ELR (cell line): ENCODE data around the gene ITGAE.
"Not testable (repeated sequence)": the region's sequence is repeated elsewhere in the genome, so short reads cannot be mapped to it uniquely, and the experiment has no call there.

Experiments
- DNase-seq: peaks from one replicate; pipeline ENCODE4 v3.0.0-alpha.2; 2015; ENCODE audit warnings: low read depth

The ITGAE gene

GRCh38 chr17:3795390-3796102 lies 5.4 kb downstream of the ITGAE start:
- no peak for DNase-seq

- peak; percentile 79 for DNase-seq
Measured at GRCh38 chr17:3794557-3795389, 6.2 kb downstream of the ITGAE start.

- not testable (repeated sequence) for DNase-seq
Measured at GRCh38 chr17:3794152-3794551, 6.8 kb downstream of the ITGAE start.

- DNase-seq = not testable (repeated sequence)
Measured at GRCh38 chr17:3793258-3793657, 7.7 kb downstream of the ITGAE start.

- DNase-seq = no peak
Measured at GRCh38 chr17:3792481-3792880, 8.5 kb downstream of the ITGAE start.

DNA sequence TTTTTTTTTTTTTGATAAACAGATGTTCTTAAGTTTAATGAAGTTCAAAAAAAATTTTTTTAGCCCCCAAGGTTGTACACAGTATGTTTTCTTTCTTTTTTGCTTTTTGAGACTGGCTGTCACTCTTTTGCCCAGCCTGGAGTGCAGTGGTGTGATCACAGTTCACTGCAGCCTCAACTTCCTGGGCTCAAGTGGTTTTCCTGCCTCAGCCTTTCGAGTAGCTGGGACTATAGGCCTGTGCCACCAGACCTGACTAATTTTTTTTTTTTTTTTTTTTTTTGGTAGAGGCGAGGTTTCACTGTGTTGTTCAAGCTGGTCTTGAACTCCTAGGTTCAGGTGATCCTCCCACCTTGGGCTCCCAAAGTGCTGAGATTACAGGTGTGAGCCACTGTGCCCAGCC lies 12.8 kb downstream of the ITGAE start:
- DNase-seq = no peak

DNA sequence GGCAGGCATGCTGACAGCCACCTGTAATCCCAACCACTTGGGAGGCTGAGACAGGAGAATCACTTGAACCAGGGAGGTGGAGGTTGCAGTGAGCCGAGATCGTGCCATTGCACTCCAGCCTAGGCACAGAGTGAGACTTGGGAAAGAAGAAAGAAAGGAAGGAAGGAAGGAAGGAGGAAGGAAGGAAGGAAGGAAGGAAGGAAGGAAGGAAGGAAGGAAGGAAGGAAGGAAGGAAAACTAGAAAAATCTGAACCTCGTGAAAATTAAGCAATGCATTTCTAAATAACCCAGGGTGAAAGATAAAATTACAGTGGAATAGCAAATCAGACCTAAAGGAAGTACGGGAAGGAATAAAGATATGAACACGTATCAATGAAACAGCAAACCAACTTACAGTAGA lies 15.7 kb downstream of the ITGAE start:
- not testable (repeated sequence) for DNase-seq

DNA sequence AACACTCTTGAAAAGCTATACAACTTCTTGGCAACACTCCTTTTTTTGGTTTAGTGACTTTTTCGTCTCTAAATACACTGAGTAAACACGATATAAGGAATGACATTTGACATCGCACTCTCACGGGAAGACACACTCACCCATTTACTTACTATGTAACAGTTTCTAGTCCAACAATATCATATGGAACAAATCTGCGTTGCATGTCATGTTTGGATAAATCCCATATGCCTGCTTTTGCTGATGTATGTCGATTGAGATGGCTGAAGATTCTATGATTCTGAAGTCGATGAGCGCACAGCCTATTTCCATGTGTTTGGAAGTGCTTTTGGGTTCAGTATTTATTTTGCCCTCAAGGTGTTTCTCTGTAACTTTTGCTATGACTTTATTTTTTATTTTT lies 18.2 kb downstream of the ITGAE start:
- DNase-seq = no peak

- DNase-seq = no peak
Measured at GRCh38 chr17:3780986-3781385, 20.0 kb downstream of the ITGAE start.

DNA sequence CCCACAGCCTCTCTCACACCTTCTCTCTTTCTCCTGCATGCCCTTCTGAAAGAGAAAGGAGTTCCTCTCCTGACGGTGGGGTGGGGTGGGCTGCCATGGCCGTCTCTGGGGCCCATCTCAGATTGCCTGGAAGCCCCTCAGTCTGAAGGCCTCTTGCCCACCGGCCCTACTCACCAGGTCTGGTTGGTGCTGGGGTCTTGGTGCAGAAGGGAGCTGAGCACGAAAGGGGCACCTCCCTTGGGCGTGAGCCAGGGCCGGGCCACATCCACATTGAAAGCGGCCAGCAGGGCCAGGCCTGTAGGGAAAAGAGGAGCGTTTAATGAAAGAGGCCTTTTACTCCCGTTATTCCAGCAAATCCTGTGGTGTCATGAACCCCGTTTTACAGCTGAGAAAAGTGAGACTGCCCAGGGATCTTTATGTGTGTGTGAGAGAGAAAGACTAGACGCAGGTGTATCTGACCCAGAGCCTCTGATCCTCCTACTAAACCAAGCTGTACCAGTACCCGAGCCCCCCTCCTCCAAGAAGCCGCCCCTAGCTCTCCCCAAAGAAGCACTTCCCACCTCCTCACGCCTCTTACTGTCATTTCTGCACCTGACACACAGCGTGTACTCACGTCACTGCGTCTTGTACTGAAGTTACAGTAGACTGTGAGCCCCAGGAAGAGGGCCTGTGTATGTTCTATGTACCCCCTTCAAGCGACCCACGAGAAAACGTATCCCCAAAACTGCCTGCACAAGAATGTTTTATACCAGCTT lies 23.4 kb downstream of the ITGAE start:
- DNase-seq = no peak

DNA sequence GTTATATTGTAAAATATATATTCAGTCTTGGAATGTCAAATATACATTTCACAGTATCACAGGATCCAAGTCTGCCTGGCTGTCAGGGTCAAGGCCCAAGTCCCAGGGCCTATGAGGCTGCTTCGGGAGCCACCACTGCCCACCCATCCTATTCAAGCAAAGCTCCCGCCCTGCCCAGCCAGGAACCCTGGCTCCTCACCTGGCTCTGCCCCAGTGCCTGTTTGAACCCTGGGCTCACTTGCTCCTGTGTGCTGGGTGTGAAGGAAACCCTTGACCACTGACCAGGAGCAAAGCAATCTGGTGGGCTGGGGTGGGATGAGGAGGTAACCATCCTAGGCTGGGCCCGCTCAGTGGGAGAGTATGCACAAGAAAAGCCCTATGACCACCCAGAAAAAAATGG lies 27.0 kb downstream of the ITGAE start:
- no peak for DNase-seq

- DNase-seq = peak; percentile 78
Measured at GRCh38 chr17:3773511-3773910, 27.5 kb downstream of the ITGAE start.

DNA sequence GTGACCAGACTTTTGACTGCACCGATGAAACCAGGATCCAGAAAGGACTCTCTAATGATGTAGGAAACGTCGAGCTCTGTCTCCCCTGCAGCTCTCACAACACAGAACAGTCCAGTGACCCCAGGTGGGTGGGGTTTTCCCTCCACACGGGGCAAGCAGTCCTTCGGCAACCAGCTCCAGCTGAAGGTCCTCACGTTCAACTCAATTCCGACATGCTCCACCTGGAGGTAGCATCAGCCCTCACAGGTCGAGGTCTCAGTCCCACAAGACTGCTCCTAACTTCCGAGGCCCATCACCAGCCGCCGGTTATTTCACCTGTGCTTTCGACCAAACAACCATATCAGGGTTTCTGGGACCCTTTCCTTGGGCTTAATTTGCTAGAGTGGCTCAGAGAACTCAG lies 28.2 kb downstream of the ITGAE start:
- no peak for DNase-seq

DNA sequence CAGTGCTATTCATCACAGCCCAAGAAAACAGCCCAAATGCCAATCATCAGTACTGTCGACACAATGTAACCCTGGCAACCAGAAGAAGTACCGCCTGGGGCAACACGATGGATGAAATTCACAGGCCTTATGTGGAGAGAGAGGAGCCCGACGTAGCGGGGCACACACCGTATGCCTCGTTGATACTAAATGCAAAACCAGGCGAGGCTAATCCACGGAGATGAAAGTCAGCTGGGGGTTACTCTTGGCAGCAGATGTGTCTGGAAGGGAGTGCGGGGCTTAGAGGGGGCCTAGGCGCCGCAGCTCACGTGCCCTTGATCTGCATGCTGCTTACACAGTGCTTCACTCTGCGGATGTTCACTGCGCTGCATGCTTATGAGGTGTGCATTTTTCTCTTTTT lies 29.8 kb downstream of the ITGAE start:
- DNase-seq = no peak

- no peak for DNase-seq
Measured at GRCh38 chr17:3770466-3770865, 30.5 kb downstream of the ITGAE start.

DNA sequence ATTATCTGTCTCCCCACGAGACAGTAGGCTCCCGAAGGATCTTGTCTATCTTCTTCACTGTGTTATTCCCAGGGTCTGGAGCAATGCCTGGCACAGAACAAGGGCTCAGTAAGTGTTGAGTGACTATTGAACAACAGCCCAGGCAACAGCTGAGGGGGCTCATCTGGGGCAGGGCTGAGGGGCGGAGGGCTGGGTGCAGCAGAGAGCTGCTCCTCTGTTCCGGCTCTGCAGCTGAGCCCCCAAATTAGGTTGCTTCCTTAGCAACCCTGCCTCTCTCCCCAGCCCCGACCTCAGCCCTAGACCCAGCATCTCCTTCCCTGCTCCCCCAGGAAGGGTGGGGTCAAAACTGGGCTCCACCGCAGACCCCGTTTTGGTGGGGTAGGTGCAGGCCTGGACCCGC lies 32.2 kb downstream of the ITGAE start:
- no peak for DNase-seq

DNA sequence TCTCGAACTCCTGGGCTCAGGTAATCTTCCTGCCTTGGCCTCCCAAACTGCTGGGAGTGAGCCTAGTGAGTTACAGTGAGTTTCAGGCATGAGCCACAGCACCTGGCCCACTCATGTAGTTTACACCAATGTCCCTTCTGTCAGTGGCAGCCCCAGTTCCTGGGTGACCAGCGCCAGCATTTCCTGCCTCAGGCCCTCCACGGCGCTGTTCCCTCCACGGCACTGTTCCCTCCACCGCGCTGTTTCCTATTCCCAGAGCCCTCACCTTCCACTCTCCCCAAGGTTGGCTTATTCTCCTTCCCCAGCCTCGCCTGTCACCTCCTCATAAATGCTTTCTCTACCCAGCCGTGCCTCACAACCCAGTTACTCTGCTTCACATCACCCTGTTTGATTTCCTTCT lies 32.6 kb downstream of the ITGAE start:
- no peak for DNase-seq

GRCh38 chr17:3766779-3767178 lies 34.2 kb downstream of the ITGAE start:
- no peak for DNase-seq

GRCh38 chr17:3765981-3766380 lies 35.0 kb downstream of the ITGAE start:
- no peak for DNase-seq

- DNase-seq = no peak
Measured at GRCh38 chr17:3763777-3764170, 37.2 kb downstream of the ITGAE start.

DNA sequence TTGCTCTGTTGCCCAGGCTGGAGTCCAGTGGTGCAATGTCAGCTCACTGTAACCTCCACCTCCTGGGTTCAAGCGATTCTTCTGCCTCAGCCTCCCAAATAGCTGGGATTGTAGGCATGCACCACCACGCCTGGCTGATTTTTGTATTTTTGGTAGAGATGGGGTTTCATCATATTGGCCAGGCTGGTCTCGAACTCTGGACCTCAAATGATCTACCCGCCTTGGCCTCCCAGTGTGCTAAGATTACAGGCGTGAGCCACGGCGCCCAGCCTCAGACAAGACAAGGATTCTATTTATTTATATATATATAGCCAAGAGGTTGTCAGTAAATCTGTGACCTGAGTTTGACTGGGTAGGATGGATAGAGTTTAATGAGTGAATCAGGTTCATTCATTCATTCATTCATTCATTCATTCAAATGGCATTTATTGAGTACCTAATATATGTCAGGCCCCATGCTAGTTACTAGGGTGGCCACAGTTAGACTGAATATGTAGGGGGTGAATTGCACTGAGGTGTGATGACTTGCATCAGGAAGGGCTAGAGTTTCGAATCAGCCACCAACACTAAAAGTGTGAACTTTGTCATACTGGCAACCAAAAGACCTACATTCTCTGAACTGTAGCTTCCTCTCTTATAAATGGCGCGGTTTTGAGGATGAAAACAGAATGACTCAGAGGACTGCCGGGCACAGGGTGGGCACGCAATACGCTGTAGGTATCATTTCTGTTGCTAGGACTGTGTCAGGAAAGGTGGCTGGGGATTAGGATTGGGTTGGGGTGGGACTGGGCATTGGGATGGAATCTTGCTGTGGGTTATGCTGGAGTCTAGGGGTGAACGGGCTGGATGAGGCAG lies 37.8 kb downstream of the ITGAE start:
- no peak for DNase-seq

- no peak for DNase-seq
Measured at GRCh38 chr17:3761918-3762380, 39.0 kb downstream of the ITGAE start.
